Activated naive CD4-positive, alpha-beta T cell treated with Interleukin-2 at 50 U/mL for 16 hours (primary cell): ENCODE data around the gene OLFM3.

Source experiments
- DNase-seq: peaks from one replicate; pipeline ENCODE4 v3.0.0-alpha.2; 2020

OLFM3 gene

DNA sequence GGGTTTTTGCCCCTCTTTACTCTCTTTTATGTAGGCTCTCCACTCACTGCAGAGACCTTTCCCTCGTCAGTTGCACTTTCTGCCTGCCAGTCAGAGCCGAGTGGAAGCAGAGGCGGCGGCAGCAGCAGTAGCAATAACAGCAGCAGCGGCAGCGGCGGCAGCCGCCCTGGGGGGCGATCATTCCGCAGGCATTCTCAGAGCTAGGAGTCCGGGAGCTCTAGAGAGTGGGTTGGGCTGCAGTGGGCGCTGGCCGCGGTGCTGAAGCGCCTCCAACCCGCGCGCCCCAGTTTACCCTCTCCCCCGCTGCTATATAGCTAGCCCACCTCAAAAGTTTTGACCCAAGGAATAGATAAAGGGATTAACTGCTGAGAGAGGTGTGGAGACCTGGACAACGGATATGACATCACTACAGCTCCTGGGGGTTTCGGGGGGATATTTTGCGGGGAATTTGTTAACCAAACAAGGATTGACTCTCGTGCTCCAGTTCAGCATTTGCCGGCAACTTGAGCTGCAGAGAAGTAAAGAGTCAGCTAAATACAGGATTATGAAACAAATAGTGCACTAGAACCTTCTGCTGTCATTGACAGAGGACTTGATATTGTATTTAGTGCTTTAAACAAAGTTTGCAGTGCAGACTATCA lies at the start of gene OLFM3:
OLFM3 (minus strand) TSS at position 102 of the 641 bp plus-strand sequence.
- no peak for DNase-seq

DNA sequence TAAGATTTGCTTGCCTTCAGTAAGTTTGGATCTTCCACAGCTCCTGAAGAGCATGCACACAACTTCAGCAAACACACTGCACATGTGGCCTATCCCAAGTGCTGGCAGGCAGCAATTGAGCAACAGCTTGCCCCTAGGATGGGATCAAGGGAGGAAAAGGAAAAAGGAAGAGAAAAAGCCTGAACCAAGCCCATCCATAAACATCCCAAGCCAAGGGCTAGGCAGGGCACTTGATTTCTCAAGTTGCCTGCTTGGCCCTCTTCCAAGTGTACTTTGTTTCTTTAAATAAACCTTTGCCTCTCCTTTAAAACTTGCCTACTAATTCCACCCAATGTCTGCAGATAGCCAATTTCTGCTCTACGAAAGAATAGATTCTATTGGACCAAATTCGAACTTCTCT lies 49.0 kb upstream of the OLFM3 start:
- no peak for DNase-seq

DNA sequence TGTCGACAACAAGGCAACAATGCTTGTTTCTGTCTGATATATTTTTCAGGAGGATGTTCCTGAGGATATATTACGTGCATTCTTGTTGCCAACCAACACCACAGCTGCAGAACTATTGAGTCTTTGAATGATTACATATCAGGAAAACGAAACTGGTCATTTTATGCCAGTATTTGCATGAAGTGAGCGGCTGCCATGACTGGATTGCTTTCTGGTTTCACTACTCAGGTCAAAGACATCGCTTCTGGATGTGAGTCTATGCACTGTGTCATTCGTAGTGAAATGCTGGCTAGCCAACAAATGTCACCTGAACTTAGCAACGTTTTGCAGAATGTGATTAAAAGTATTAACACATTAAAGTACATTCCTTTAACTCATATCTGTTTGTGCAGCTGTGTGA lies 35.8 kb upstream of the OLFM3 start:
- DNase-seq, result no peak

DNA sequence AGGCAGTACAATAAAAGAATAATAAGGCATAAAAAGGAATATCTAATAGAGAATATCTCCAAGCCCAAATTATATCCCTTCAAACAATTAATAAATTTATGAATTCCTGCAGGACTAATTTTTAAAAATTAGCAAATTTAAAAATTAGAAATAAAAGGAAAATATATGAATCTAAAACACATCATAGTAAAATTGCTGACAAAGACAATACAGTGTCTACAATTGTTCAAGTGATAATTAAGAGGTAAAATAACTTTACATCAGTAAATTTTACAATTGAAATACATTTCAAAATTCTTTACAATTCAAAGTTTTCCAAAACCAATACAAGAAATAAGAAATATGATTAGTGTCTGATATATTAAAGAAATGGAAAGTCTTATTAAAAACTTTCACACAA lies 22.8 kb upstream of the OLFM3 start:
- no peak for DNase-seq

DNA sequence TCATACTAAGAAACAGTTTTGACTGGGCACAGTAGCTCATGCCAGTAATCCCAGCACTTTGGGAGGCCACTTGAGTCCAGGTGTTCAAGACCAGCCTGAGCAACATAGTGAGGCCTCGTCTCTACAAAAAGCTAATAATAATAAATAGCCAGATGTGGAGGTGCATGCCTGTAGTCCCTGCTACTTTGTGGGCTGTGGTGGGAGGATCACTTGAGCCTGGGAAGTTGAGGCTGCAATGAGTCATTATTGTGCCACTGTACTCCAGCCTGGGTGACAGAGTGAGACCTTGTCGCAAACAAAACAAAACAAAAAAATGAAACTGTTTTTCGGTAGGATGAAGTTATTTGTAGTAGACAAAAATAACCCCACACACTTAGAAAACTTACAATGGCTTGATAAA lies 19.0 kb upstream of the OLFM3 start:
- no peak for DNase-seq

DNA sequence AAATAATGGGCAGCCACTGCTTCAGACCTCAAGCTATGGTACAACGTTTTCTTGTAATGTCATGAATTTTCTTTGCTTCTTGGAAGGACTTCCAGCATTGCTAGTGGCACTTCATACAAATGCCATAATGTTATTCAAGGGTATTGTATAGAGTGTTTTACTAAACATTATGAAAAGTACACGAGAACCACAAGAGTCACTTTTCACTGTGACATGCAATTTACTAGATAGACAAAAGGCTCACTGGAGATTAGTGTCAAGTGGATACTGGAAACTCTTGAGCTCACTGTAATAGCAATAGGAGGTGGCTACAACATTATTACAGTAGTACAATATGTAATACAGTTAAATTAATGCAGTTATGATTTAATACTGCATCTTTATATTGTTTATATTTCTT lies 5.3 kb upstream of the OLFM3 start:
- no peak for DNase-seq

DNA sequence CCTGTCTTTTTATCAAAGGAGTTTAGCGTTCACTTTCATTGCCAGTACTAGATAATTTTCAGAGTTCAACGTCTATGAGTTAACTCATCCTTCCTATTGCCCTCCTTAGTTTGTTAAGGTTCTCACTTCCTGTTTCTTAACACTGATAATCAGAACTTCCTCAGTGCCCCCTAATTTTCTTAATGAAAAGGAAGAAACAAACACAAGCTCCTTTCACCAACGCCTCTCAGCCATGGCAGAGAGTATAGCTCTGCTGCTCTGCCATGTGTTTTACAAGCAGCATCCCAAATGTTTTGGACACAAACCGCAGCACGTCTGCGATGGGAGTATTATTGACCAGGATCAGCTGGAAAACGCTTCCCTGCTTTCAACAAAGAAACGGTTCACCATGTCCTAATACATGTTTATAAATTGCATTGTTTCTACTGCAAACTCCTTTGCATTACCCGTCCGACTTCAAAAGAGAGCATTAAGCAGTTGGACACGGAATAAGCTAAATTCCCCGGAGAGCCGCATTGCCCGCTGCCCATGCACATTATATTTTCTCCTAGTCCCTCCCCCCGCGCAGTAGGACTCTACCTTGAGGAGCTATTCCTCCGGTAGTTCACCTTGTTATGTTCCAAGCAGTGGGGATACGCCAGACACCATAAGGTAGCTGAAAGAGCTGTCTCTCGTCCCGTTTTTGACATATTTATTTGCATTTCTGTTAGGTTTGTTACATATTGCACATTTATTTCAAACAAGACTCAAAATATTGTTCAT lies 561 bp downstream of the OLFM3 start:
- no peak for DNase-seq

DNA sequence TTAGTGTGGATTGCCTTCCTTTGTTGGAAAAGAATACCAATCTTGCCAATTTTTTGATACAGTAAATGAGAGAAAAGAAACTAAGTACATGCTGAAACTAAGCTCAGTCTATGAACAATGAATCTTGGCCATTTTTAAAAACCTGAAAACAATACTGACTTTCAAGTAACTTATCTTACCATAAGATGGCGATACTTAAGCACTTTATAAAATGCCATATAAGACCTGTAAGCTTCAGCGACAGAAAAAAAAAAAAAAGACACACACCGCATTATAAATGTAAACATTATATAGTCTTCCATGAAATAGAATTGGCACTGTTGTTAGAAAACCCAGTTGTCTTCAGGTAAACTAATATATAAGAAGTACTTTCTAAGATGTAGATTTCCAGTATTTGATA lies 3.0 kb downstream of the OLFM3 start:
- DNase-seq, result no peak

DNA sequence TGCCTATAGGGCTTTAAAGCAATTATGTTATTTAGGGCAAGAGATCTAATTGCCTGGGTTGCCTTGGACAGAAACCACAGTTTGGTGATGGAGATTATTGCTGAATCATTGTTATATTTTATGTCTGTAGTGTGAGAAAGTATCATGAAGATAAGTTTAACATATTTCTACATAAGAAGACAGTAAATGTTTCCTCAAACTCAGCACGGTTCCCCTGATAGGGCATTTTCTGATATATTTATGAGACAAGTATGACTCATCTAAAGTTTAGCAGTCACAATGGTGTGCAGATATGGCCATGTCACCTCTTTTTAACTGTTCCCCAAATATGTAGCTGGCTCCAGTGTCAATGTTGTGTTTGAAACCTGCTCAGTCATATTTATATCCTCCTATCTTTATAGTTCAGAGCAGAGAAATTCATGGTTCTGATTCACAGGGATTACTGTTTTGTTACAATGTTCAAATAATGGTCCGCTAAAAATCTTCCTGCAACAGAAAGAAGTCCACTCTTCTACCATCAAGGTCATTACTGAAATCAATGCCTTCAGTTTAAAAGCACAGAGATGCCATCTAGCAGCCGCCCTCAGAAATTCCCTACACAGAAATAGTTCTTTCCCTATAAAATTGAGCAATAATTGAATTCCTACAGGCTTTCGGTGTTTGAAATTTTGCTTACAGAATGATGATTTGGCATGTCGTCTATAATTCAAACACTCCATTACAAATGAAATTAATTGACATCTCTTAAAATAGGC lies 3.7 kb downstream of the OLFM3 start:
- no peak for DNase-seq

DNA sequence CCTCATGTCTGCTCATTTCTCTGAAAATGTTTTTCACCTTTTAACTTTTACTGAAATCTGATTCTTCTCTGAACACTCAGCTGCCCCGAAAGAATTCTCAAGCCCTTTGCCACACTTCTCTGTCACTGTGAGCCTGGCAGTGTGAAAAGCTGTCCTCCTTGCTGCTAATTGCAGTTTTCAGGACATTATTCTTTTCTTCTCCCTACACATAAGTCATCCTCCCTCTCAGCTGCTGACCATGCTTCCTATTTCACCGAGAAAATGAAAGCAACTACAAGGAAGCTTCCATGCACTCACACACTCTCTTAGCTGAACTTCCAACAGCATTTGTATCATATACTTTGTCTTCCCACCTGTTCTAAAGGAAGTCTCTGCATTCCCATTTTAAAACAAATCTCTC lies 15.8 kb downstream of the OLFM3 start:
- no peak for DNase-seq

DNA sequence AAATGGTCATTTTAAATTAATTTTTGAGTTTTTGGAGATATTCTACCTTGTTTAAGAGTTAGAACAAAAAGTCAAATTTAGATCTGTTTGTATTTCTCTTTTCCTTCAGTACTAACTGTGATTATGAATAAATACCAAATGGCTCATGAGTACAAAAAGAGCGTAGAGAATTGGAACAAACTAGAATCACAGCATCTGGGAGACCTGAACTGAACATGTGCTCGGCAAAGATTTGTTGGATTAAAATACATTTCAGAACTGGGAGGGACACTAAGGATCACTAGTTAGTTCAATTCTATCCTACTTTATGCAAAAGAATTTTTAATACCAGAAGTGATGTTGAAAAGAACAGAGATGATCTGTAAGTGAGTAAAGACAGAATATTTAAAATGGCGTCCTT lies 19.5 kb downstream of the OLFM3 start:
- no peak for DNase-seq

DNA sequence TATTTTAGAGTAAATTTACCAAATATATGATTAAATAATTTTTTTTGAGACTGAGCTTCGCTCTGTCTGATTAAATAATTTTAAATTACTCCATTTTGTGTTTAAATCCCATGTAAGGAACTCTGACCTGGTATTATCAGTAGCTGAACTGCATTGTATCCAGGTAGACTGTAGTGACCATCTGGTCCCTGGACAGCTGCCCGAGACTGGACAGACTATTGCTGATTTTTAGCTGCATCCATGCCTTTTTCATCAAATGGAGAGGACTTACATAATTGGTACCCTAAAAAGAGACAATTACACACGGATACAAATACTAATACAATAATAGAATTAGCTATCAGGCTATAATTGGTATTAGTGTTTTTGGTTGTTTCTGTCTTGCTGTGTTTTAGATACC lies 20.6 kb downstream of the OLFM3 start:
- DNase-seq, result no peak

DNA sequence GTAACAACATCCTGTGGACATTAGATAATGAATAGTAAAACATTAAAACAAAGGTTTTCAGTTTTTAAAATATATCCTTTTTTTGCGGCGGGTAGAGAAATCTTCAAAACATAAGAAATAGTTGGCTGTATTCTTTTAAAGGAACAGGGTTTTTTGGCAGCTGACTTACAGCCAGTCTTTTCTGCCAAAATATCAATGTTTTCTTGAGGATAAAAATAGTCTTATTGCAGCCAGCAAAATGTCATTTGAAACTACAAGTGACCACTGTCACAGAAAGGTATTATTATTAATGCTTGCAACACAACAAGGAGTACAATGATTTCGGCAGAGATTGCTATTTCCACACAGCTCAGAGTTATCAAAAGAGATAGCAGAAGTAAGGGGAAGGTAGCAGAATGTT lies 21.4 kb downstream of the OLFM3 start:
- no peak for DNase-seq

DNA sequence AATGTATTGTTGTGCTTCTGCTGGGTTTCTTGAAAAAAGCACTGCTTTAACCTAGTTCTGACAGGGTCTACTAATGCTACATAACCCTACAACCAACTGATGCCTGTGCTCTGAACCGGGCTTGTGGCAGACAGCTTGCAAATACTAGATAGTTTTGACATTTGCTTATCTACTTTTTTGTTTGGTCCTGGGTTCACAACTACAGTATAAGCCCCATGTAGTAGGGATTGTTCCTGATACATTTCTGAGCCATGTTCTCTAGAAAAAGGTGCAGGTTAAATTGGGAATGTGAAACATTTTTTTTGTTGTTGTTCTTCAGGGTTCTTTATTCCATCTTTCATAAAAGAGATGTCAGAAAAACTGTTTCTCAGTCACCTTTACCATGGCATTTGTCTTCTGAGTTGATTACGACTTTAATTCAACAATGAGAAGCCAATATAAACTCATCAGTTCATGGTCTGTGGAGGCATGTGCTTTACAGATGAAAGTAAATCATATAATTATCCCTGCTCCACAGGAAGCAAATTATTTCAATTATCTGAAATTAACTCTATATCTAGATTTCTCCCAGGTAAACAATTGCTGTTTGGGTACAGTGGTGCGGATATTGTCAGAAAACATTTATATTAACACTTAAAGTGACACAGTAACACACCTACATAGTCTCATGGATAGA lies 22.0 kb downstream of the OLFM3 start:
- DNase-seq, result no peak

DNA sequence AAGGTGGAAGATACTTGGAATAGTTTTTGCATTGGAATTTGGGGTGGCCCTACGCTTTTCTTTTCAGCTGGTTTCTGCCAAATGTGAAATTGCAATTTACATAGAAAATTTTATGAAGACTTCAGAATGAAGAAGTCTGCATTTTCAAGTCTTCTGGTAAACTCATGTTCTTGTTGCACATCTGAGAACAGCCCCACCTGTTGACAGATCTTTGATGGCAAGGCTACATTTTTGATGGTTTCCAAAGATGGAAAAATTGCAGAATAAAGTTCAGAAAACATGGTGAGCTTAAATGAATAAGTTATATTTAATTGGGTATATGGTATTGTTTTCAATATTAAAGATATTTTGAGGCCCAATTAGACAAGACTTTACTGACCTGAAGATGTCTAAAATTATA lies 25.4 kb downstream of the OLFM3 start:
- no peak for DNase-seq

DNA sequence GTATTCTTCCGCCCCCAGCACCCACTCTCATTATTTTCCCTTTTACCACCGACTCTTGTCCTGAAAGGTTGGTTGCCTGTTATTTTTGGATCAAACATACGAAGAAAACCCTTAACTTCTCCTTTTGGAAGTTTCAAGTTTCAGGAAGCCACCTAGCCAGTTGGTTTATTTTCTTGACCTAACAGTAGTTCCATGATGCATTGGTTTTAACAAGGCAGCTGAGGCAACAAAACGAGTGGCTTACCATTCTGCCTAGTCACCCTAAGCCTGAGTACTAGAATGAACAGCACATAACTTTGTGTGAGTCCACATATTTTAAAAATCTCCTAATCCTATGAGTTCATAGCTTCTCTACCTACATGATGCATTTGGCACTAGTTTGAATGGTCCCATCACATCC lies 28.9 kb downstream of the OLFM3 start:
- no peak for DNase-seq

DNA sequence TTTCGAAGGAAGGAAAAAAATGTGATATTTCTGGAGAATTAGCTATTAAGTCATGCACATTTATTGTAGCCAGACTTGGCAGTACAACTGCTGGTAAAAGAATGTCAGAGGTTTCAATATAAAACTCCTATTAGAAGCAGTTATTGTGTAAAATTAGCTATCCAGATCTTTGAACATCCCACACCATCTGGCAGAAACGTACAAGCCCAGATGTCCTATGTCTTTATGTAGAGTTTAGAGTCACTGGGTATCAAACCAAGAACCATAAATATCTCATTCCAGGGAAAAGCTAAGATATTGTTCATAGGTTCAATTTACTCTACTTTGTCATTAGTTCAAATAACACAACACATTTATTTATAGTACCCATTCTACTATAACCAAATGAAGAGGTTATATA lies 31.4 kb downstream of the OLFM3 start:
- DNase-seq, result no peak

DNA sequence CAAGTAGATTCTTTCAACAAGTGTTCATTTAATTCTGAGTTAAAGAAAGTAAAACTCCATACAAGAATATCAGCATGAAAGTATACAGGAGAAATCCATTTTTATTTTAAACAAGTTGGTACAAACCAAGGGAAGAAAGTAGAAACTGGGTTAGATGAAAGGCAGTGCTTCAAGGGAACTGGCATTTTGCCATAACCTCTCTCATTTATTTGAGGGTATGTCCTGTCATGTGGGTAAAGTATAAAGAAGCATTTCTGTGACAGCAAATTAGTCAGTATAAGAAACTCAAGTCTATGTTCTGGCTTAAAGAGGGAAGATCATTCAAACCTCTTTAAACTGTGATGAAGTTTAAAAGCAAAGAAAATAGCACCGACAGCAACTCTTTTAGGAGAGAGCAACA lies 32.0 kb downstream of the OLFM3 start:
- no peak for DNase-seq

DNA sequence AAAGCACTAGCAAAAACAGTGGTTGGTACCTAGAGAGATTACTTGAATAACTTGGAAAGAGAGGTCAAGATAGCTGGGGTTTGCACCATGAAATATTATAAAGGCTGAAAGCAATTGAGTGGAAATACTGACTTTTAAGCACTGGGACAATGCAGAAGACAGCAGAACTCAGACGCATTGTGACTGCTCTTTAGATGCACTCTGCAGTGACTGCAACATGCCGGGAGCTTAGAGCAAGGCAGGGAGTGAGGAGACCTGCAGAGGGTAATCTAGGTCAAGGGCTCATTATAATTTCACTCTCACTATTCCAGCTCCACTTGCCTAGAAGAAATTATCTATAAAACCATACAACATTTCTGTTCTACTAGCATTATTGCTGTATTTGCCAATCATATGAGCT lies 36.6 kb downstream of the OLFM3 start:
- no peak for DNase-seq

DNA sequence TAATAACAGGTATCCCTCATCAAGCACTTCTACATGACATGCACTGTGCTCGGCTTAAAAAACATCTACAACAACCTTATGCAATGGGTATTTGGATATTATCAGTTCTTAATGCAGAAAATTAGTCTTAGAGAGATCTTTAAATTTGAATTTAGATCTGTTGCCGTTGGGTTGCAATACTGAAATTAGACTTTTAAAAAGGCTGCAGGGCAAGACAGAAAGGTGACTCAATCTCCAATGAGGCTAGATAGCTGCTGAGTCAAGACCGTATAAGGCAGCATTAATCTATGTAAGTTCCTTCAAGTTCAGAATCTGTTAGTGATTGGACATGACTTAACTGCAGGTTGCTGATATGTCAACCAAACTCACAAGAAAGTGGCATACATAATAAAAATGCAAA lies 37.3 kb downstream of the OLFM3 start:
- DNase-seq, result no peak

DNA sequence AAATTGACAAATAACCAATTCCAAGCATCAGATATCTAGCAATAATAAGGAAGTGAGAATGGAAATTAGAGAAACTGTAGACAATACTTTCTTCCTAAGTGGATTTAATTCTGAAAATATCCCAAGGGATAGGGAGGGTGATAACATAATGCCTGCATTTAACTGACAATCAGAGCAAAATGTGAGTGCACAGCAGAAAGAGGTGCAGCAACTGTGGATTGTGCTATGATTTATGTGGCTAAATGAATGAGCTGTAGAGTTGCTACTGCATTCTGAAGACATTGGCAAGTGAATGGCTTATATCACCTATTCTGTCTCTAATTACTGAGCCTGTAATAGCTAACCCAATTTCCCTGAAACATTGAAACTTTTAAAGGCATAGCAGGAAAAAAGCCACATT lies 39.0 kb downstream of the OLFM3 start:
- DNase-seq, result no peak

DNA sequence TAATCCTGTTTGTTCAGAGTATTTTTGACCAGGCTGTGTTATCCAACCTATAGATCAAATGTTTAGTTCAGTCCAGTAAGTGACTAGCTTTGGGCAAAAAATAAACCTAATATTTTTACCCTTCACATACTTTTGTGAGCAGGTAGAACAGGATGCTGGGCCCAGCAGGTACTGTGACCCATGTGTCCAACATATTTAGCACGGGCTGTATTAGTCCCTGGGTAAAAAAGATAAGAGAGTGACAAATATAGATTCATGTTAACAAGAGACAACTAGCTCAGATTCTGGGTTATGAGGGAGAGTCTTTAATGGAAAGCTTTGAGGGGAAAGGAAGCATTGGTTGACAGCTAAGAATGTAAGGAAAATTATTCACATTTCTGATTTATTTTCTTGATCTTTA lies 43.1 kb downstream of the OLFM3 start:
- no peak for DNase-seq

DNA sequence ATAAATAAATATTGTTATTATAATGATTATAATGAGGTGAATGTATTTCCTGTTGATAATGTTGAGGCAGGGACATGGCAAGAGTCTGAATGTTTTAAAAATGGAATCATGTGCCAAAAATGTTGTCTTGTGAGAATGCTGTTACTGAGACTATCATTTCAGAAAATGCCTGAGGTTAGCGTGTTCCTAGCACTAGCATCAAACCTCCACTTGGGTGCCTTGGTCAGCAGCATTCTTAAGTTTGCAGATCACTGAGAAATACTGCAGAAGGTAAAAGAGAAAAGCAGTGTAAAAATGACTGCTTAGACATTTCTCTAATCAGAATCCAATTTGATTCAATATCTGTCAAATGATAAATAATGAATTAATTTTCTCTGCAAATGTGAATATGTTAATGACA lies 50.8 kb downstream of the OLFM3 start:
- no peak for DNase-seq

DNA sequence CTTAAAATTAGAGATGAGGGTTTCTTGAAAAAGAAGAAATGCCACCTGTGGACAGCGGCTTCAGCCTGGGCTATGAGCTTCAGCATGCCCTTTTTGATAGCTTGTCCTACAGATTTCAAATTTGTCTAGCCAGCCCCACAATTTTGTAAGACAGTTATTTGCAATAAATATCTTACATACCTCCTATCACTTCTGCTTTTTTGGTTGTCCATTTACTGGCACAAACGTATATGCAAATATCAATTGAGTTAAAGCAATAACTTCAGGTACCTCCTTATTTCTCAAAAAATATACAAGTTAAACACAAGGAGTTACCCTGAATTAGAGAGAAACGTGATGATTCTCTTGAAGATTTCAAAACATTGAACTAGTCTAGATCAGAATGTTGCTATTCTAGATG lies 53.5 kb downstream of the OLFM3 start:
- no peak for DNase-seq
